NCI-H2107 (cell line): ENCODE measurements around the gene OSM.
"Not testable (repeated sequence)": the region's sequence is repeated elsewhere in the genome, so short reads cannot be mapped to it uniquely, and the experiment has no call there.

Experiments
- DNase-seq: peaks from one replicate; lab custom pipeline; 2025; lab: John Stamatoyannopoulos, UW

The OSM gene

GRCh38 chr22:30226192-30226832 is 40.3 kb downstream of the OSM start:
- no peak for DNase-seq

GRCh38 chr22:30225220-30225927 is 41.3 kb downstream of the OSM start:
- DNase-seq = no peak

- DNase-seq = no peak
Observed at GRCh38 chr22:30224161-30224857, 42.3 kb downstream of the OSM start.

- no peak for DNase-seq
Observed at GRCh38 chr22:30223303-30223702, 43.3 kb downstream of the OSM start.

- DNase-seq = no peak
Observed at GRCh38 chr22:30222321-30222720, 44.3 kb downstream of the OSM start.

- no peak for DNase-seq
Observed at GRCh38 chr22:30221121-30221992, 45.3 kb downstream of the OSM start.

GRCh38 chr22:30220338-30221012 is 46.2 kb downstream of the OSM start:
- DNase-seq = no peak

GRCh38 chr22:30219668-30220278 is 46.9 kb downstream of the OSM start:
- no peak for DNase-seq

- no peak for DNase-seq
Observed at GRCh38 chr22:30219049-30219654, 47.5 kb downstream of the OSM start.

GRCh38 chr22:30217698-30218560 is 48.7 kb downstream of the OSM start:
- no peak for DNase-seq

- no peak for DNase-seq
Observed at GRCh38 chr22:30216710-30217109, 49.9 kb downstream of the OSM start.

GRCh38 chr22:30216272-30216671 is 50.4 kb downstream of the OSM start:
- DNase-seq = not testable (repeated sequence)

GRCh38 chr22:30214703-30215407 is 51.8 kb downstream of the OSM start:
- no peak for DNase-seq

- DNase-seq = no peak
Observed at GRCh38 chr22:30212996-30213441, 53.6 kb downstream of the OSM start.
